Naive thymus-derived CD4-positive, alpha-beta T cell (primary cell): ENCODE measurements around the gene IRAK4. TPM values are rescaled to one million over a fixed set of nuclear protein-coding genes. Genes with fewer than 3 reads are reported as not detected.

Source experiments
- ATAC-seq: fragments of 150-1000 bp; cut with Tn5 transposase; 2 replicates; pipeline ENCODE4 v1.10.0; 2021; ENCODE audit warnings: mild to moderate bottlenecking, moderate library complexity
- CTCF ChIA-PET: fragments of 350-600 bp; sonication (Branson Sonifier 250); formaldehyde crosslinking; loops from one replicate; lab custom pipeline; 2021; ENCODE audit warnings: antibody characterized with exemption; lab: Charles Lee
- POLR2A ChIA-PET: fragments of 350-600 bp; sonication (Branson Sonifier 250); formaldehyde crosslinking; loops from one replicate; lab custom pipeline; 2021; ENCODE audit warnings: antibody characterized with exemption, inconsistent platforms; lab: Charles Lee
- DNase-seq, 9 donors: peaks; one replicate each; pipeline versions ENCODE4 v3.0.0 to v3.0.0-alpha.2; 2020 to 2022; ENCODE audit warnings: mixed read lengths in 1 of 9
- H3K27ac ChIP-seq: one replicate; pipeline ENCODE4 v1.7.0; 2013; ENCODE audit warnings: mild to moderate bottlenecking, low read depth, low read length, moderate library complexity
- H3K27me3 ChIP-seq, 2 donors: one replicate each; pipeline ENCODE4 v1.7.0; 2013; ENCODE audit warnings: low read length in 2 of 2, mild to moderate bottlenecking in 2 of 2, moderate library complexity in 2 of 2; ENCODE audit not compliant: control insufficient read depth in 2 of 2, insufficient read depth in 2 of 2
- H3K36me3 ChIP-seq, 3 experiments: 1 replicate in 2 of 3; 2 replicates in 1 of 3; pipeline ENCODE4 v1.7.0; 2013; ENCODE audit warnings: low read length in 3 of 3, mild to moderate bottlenecking in 3 of 3, moderate library complexity in 1 of 3; ENCODE audit not compliant: insufficient read depth in 3 of 3, control insufficient read depth in 2 of 3
- H3K4me1 ChIP-seq, 2 donors: one replicate each; pipeline ENCODE4 v1.7.0; 2013; ENCODE audit warnings: low read length in 2 of 2, mild to moderate bottlenecking in 2 of 2, moderate library complexity in 1 of 2; ENCODE audit not compliant: control insufficient read depth in 2 of 2, insufficient read depth in 2 of 2
- H3K4me3 ChIP-seq: 2 replicates; pipeline ENCODE4 v1.7.0; 2013; ENCODE audit warnings: mild to moderate bottlenecking, low read length
- H3K9me3 ChIP-seq, 3 experiments: 1 replicate in 2 of 3; 2 replicates in 1 of 3; pipeline ENCODE4 v1.7.0; 2013; ENCODE audit warnings: low read length in 3 of 3; ENCODE audit not compliant: control insufficient read depth in 2 of 3
- H3K27ac Mint-ChIP-seq, 9 donors: one replicate each; pipeline ENCODE4 v1.8.0; 2020 to 2022; ENCODE audit warnings: mixed read lengths in 9 of 9, mild to moderate bottlenecking in 8 of 9, moderate library complexity in 5 of 9, inconsistent platforms in 2 of 9
- H3K27me3 Mint-ChIP-seq, 5 donors: one replicate each; pipeline ENCODE4 v1.8.0; 2021 to 2022; ENCODE audit warnings: mixed read lengths in 5 of 5, mild to moderate bottlenecking in 1 of 5
- H3K36me3 Mint-ChIP-seq, 5 donors: one replicate each; pipeline ENCODE4 v1.8.0; 2020 to 2022; ENCODE audit warnings: mixed read lengths in 5 of 5, mild to moderate bottlenecking in 3 of 5, inconsistent platforms in 1 of 5
- H3K4me1 Mint-ChIP-seq, 7 donors: one replicate each; pipeline ENCODE4 v1.8.0; 2020 to 2022; ENCODE audit warnings: mixed read lengths in 7 of 7, mild to moderate bottlenecking in 3 of 7, inconsistent platforms in 1 of 7
- H3K4me3 Mint-ChIP-seq, 10 donors: one replicate each; pipeline ENCODE4 v1.8.0; 2020 to 2022; ENCODE audit warnings: mild to moderate bottlenecking in 10 of 10, mixed read lengths in 10 of 10, moderate library complexity in 6 of 10, inconsistent platforms in 2 of 10
- H3K9me3 Mint-ChIP-seq, 11 donors: one replicate each; pipeline ENCODE4 v1.8.0; 2020 to 2022; ENCODE audit warnings: mixed read lengths in 11 of 11, mild to moderate bottlenecking in 4 of 11, inconsistent platforms in 1 of 11, moderate library complexity in 1 of 11
- intact Hi-C, 2 donors: fragments of 100-400 bp; cut with micrococcal nuclease; formaldehyde crosslinking; loops; one replicate each; pipeline ENCODE4 v1.15.1; 2023
- polyA plus RNA-seq, 2 donors: library from polyadenylated mRNA; unstranded; fragments of 300-500 nt; fragmentation: Illumina TruSeq; gene quantifications; one replicate each; pipeline ENCODE4 v1.2.3, GENCODE V29; 2021
- total RNA-seq, 6 experiments: library from RNA in 5 of 6; stranded (reverse) in 5 of 6; gene quantifications; 1 replicate in 5 of 6; 2 replicates in 1 of 6; pipeline ENCODE4 v1.2.3 and lab custom pipeline; 2021 to 2026

IRAK4 gene
- total and polyA plus RNA-seq, 7 experiments from 2014 or later = 24.8 to 69.1 (median 50.1) TPM

DNA sequence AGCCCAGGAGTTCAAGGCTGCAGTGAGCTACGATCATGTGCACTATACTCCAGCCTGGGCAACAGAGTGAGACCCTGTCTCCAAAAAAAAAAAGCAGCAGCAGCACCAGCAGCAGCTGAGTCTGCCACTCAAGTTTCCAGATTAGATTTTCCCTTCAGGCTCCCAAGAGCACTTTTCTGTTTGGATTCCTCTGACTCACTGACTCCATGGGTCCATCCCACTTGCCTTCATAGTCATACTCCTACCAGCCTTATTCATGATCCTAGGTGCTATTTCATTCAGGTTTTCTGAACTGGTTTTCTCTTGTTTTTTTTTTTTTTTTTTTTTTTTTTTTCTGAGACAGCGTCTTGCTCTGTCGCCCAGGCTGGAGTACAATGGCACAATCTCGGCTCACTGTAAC, 54.2 kb downstream of the IRAK4 start:
- no peaks in the 10 kb centered on the region for H3K9me3 ChIP-seq
- ATAC-seq (no peak), DNase-seq (no peak)
- Mint-ChIP-seq H3K4me3 (no peak overlapping the region), H3K9me3 (no peaks in the 10 kb centered on the region), H3K27ac (peak overlapping the region in 1 of 9 donors; percentile 84), H3K36me3 (peaks cover 0 to 3% (median 0%) of the 10 kb centered on the region in 5 donors), H3K4me1 (peaks cover 0 to 58% (median 30%) of the 10 kb centered on the region in 7 donors), H3K27me3 (peaks cover 0 to 19% (median 0%) of the 10 kb centered on the region in 5 donors)
- POLR2A ChIA-PET = interaction anchor here (1.1 kb wide), 1 partner anchor 21 kb away, joined by 6 read pairs; no protein-coding TSS in a partner anchor
- CTCF ChIA-PET = no interaction called here
- peaks cover 0 to 4% of the 10 kb centered on the region in 2 donors for H3K4me1 ChIP-seq
- H3K27ac ChIP-seq = no peak overlapping the region
- no peaks in the 10 kb centered on the region for H3K27me3 ChIP-seq
- no peaks in the 10 kb centered on the region for H3K36me3 ChIP-seq
- H3K4me3 ChIP-seq = no peak overlapping the region
- intact Hi-C loops = no loop called here

DNA sequence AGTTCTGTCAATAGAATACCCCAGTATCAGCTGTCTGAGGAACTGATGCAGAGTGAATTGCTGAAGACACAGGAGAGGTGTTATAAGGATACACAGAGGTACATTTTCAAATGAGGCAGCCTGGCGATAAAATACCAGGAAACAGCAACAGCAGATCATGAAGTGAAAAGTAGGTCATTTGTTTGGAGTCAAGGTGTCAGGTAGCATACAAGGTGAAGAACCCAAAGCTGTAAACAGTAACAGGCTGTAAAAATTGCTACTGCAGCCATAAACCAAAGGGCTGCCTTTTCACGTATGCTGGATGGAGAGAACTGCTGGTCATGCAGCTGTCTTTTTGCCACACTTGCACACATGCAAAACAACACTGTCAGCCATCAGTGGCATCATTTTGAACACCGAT, 56.7 kb downstream of the IRAK4 start:
- intact Hi-C loops = no loop called here
- no peaks in the 10 kb centered on the region for H3K27me3 ChIP-seq
- no peak for ATAC-seq
- Mint-ChIP-seq H3K27me3 (peaks cover 0 to 24% (median 0%) of the 10 kb centered on the region in 5 donors), H3K4me3 (peak overlapping the region in 1 of 10 donors; percentile 6), H3K27ac (no peak overlapping the region), H3K36me3 (no peaks in the 10 kb centered on the region), H3K4me1 (peaks cover 0 to 40% (median 20%) of the 10 kb centered on the region in 7 donors), H3K9me3 (no peaks in the 10 kb centered on the region)
- H3K36me3 ChIP-seq = no peaks in the 10 kb centered on the region
- H3K4me1 ChIP-seq = peaks cover 0 to 4% of the 10 kb centered on the region in 2 donors
- no peak overlapping the region for H3K4me3 ChIP-seq
- H3K9me3 ChIP-seq = no peaks in the 10 kb centered on the region
- DNase-seq = no peak
- CTCF ChIA-PET = no interaction called here
- POLR2A ChIA-PET = interaction anchor here (1.0 to 2.1 kb wide), 2 partner anchors 17 to 20 kb away, joined by 3 to 9 read pairs; partner anchors contain the start of gene TMEM117
- H3K27ac ChIP-seq = no peak overlapping the region

DNA sequence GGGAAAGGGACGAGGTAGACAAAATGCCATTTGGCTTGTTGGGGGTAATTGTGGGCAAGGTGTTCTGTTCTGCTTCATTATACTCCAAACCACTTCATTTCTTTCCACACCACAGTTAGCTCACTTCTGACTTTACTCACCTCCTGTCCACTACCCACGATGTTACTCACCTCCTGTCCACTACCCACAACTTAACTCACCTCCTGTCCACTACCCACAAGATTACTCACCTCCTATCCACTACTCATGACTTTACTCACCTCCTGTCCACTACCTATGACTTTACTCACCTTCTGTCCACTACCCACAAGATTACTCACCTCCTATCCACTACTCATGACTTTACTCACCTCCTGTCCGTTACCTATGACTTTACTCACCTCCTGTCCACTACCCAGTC, 57.4 kb downstream of the IRAK4 start:
- peak overlapping the region in 1 of 9 donors; percentile 26 for H3K27ac Mint-ChIP-seq
- no peaks in the 10 kb centered on the region for H3K9me3 Mint-ChIP-seq
- Histone ChIP-seq H3K27me3 (no peaks in the 10 kb centered on the region), H3K27ac (no peak overlapping the region), H3K4me3 (no peak overlapping the region), H3K9me3 (no peaks in the 10 kb centered on the region), H3K36me3 (no peaks in the 10 kb centered on the region), H3K4me1 (peaks cover 0 to under 1% of the 10 kb centered on the region in 2 donors)
- no peak for ATAC-seq
- H3K4me3 Mint-ChIP-seq = peak overlapping the region in 1 of 10 donors; percentile 49
- intact Hi-C loops = no loop called here
- CTCF ChIA-PET = no interaction called here
- peaks cover 0 to 34% (median 14%) of the 10 kb centered on the region in 7 donors for H3K4me1 Mint-ChIP-seq
- no peaks in the 10 kb centered on the region for H3K36me3 Mint-ChIP-seq
- POLR2A ChIA-PET = interaction anchor here (1.0 to 2.2 kb wide), 5 partner anchors 8 to 19 kb away, joined by 3 to 11 read pairs (median 5); partner anchors contain the start of genes TMEM117 and TWF1
- DNase-seq = no peak
- peaks cover 0 to 25% (median 0%) of the 10 kb centered on the region in 5 donors for H3K27me3 Mint-ChIP-seq

DNA sequence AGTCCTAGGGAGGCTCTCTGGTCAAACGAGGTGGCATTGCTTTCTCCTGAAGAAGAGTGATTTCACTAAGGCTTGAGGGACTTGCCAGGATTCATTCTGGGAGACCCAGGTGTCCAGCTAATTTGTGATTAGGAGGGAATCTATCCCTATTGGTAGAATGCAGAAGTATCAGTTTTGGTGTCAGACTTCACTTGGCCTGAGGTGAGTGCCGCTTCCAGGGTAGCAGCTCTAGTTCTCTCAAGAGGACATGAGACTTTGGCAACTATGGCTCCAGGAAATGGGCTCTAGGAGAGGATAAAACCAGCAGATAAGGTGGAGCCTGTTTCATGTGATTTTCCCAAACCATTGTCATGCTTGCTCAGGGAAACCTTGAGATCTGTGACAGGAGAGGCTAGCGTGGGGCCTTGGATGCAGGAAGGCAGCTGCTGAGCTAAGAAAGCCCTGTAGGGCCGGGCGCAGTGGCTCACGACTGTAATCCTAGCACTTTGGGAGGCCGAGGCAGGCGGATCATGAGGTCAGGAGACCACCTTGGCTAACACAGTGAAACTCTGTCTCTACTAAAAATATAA, 65.5 kb downstream of the IRAK4 start:
- no peaks in the 10 kb centered on the region for H3K36me3 Mint-ChIP-seq
- no peaks in the 10 kb centered on the region for H3K9me3 Mint-ChIP-seq
- ChIA-PET CTCF (interaction anchor here (0.8 kb wide), 1 partner anchor 58 kb away, joined by 4 read pairs; no protein-coding TSS in a partner anchor), POLR2A (interaction anchor here (1.4 kb wide), 1 partner anchor 14 kb away, joined by 4 read pairs; no protein-coding TSS in a partner anchor)
- H3K4me1 Mint-ChIP-seq = no peaks in the 10 kb centered on the region
- Histone ChIP-seq H3K27me3 (no peaks in the 10 kb centered on the region), H3K4me3 (no peak overlapping the region), H3K27ac (no peak overlapping the region), H3K4me1 (no peaks in the 10 kb centered on the region), H3K36me3 (no peaks in the 10 kb centered on the region), H3K9me3 (no peaks in the 10 kb centered on the region)
- intact Hi-C loops = no loop called here
- DNase-seq (no peak), ATAC-seq (no peak)
- H3K27ac Mint-ChIP-seq = no peak overlapping the region
- peaks cover 0 to 21% (median 0%) of the 10 kb centered on the region in 5 donors for H3K27me3 Mint-ChIP-seq
- H3K4me3 Mint-ChIP-seq = no peak overlapping the region

DNA sequence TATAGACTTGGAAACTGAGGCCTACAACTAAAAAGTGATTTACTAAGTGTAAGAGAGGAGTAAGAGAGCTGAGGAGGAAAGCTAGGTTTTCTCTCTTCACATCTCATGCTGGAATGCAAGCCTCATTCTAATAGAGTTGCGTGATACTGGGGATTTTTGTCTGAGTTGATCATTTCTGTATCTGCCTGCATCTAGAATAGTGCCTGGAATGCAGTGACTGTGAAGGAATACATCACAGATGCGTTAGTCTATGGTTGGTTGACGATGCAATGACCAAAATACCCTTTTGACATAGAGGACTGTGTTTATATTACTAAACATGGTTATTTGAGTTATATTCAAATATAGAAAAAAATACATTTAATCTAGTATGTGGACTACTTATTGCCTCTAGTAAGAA, 67.9 kb downstream of the IRAK4 start:
- Histone ChIP-seq H3K27ac (no peak overlapping the region), H3K4me1 (peaks cover 0 to 2% of the 10 kb centered on the region in 2 donors), H3K9me3 (no peaks in the 10 kb centered on the region), H3K36me3 (no peaks in the 10 kb centered on the region), H3K27me3 (no peaks in the 10 kb centered on the region), H3K4me3 (no peak overlapping the region)
- intact Hi-C loops = no loop called here
- POLR2A ChIA-PET = interaction anchor here (0.6 to 1.0 kb wide), 2 partner anchors 14 to 66 kb away, joined by 3 read pairs; no protein-coding TSS in a partner anchor
- H3K4me1 Mint-ChIP-seq = peaks cover 0 to 12% (median 7%) of the 10 kb centered on the region in 7 donors
- no peaks in the 10 kb centered on the region for H3K9me3 Mint-ChIP-seq
- CTCF ChIA-PET = interaction anchor here (0.9 kb wide), 1 partner anchor 12 kb away, joined by 3 read pairs; no protein-coding TSS in a partner anchor
- ATAC-seq (no peak), DNase-seq (no peak)
- H3K27me3 Mint-ChIP-seq = peaks cover 0 to 32% (median 0%) of the 10 kb centered on the region in 5 donors
- no peaks in the 10 kb centered on the region for H3K36me3 Mint-ChIP-seq
- H3K4me3 Mint-ChIP-seq = no peak overlapping the region
- H3K27ac Mint-ChIP-seq = no peak overlapping the region

DNA sequence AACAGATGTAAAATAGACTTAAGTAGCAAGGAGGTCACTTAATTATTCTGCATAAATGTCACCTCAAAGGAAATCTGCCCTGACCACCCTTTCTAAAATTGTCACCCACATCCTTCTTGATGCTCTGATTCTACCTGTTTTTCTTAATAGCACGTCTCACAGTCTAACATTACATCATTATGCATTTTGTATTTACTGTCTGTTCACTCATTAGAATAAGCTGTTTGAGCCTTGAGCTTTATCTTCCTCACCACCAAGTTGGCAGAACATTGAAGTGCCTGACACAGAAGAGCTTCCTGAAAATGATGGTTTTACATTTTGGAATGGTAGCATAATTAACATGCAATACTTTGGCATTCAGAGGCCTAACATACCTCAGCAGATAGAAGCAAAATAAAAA, 68.3 kb downstream of the IRAK4 start:
- Histone ChIP-seq H3K27ac (no peak overlapping the region), H3K27me3 (no peaks in the 10 kb centered on the region), H3K4me3 (no peak overlapping the region), H3K36me3 (no peaks in the 10 kb centered on the region), H3K4me1 (peaks cover 3 to 6% of the 10 kb centered on the region in 2 donors), H3K9me3 (no peaks in the 10 kb centered on the region)
- Mint-ChIP-seq H3K27ac (no peak overlapping the region), H3K27me3 (peaks cover 0 to 36% (median 0%) of the 10 kb centered on the region in 5 donors), H3K36me3 (no peaks in the 10 kb centered on the region), H3K9me3 (no peaks in the 10 kb centered on the region), H3K4me3 (no peak overlapping the region), H3K4me1 (peaks cover 4 to 16% (median 12%) of the 10 kb centered on the region in 7 donors)
- intact Hi-C loops = no loop called here
- ATAC-seq (no peak), DNase-seq (no peak)
- POLR2A ChIA-PET = interaction anchor here (1.0 kb wide), 1 partner anchor 66 kb away, joined by 3 read pairs; no protein-coding TSS in a partner anchor
- CTCF ChIA-PET = interaction anchor here (0.9 kb wide), 1 partner anchor 12 kb away, joined by 3 read pairs; no protein-coding TSS in a partner anchor
